B cell (primary cell): ENCODE results near the gene DNAAF3.

Experiments
- CTCF ChIP-seq: fragments of 200-600 bp; IDR thresholded peaks from one replicate; pipeline ENCODE4 v1.8.0; 2022; ENCODE audit warnings: antibody characterized with exemption, mild to moderate bottlenecking
- EZH2 ChIP-seq: IDR thresholded peaks from 2 replicates; pipeline ENCODE4 v1.6.1; 2012; ENCODE audit warnings: borderline replicate concordance, low read depth, mild to moderate bottlenecking, moderate library complexity, low read length; ENCODE audit not compliant: insufficient read depth, poor library complexity, severe bottlenecking

DNA sequence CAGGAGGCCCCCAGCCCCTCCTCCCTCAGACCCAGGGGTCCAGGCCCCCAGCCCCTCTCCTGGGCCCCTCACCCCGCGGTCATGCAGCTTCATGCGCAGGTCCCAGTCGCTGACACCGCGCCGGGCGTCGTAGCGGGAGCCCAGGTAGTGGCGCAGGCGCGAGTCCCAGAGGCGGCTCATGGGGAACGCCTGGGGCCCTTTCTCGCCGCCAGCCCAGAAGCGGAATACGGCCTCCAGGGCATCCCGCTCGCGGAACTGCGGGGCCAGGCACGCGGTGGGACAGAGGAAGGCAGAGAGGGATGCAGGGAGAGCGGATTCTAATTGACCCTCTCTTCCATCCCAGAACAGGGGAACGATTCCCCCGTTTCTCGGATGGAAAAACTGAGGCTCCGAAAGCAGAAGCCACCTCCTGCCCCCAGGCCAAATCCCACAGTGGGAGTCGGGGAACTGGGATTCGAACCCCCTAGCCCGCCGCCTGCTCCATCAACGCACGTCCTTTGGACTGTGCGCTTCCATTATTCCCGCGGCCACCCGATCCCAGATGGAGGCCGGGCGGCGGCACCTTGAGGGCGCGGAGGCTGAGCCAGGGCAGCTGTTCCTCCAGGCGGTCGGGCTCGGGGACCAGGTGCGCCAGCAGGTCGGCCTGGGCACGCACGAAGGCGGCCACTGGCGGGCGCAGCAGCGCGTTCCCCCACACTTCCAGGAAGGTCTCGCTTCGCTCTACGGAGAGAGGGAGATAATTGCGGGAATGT is 4.7 kb downstream of the DNAAF3 start:
- TF ChIP-seq CTCF (no peak), EZH2 (no peak)
